Measurements from ENCODE around the gene ESPN. TPM values are rescaled to one million over a fixed set of nuclear protein-coding genes. Genes with fewer than 3 reads are reported as not detected.

The ESPN gene
- total and polyA plus RNA-seq, 2 of the 8 experiments (the other 6 are each of a cell fraction or from before 2014, with no cell fraction given), result 5.2 to 16.3 TPM

- no peak overlapping the region for H2BK120ac ChIP-seq (replicated peaks; ENCODE audit: low read depth, low read length)
- no peak overlapping the region for H3K4me3 ChIP-seq (ENCODE audit: extremely low read depth in 1 of 4, insufficient read depth in 2 of 4, low read depth in 3 of 4, low read length in 4 of 4)
- no peak overlapping the region for H3K4me2 ChIP-seq (ENCODE audit: insufficient read depth in 1 of 2, low read depth in 2 of 2, low read length in 2 of 2)
- H3K27ac ChIP-seq (ENCODE audit: low read depth, low read length), result no peak overlapping the region
- no peak overlapping the region for H2BK20ac ChIP-seq (ENCODE audit: low read length)
- ChIA-PET POLR2A (ENCODE audit: partially characterized antibody) (interaction anchor here (12.2 kb wide), 1 partner anchor 26 kb away, joined by 123 read pairs; the partner anchor contains the start of gene TNFRSF25), CTCF (ENCODE audit: partially characterized antibody) (interaction anchor here (0.7 to 18.8 kb wide), 12 partner anchors 11 to 96 kb away, joined by 3 to 321 read pairs (median 4); partner anchors contain the start of genes HES2 and PLEKHG5)
- H3K23ac ChIP-seq (ENCODE audit: insufficient read length), result no peak overlapping the region
- H3K27me3 ChIP-seq (replicated peaks in 1 of 4; ENCODE audit: control insufficient read depth in 3 of 4, extremely low read depth in 1 of 4, insufficient read depth in 3 of 4, low read length in 3 of 4), result peaks cover 0 to 16% (median 11%) of the 10 kb centered on the region in 4 experiments; a peak in 5 of 7 replicates
- no peak overlapping the region for H2AFZ ChIP-seq (ENCODE audit: low read length)
- H2BK12ac ChIP-seq (ENCODE audit: low read depth, low read length), result peak overlapping the region; percentile 39; the same call in 1 of the 2 replicates
- TF ChIP-seq ATF3 (IDR thresholded peaks at IDR 0.05; ENCODE audit: insufficient read depth, low read depth, low read length) (no peak), RAD21 (IDR thresholded peaks at IDR 0.05 in 1 of 2, conservative IDR thresholded peaks at IDR 0.05 in 1 of 2; ENCODE audit: low read depth in 2 of 2, low read length in 2 of 2) (peak; percentile 34 to 41), GTF2F1 (IDR thresholded peaks at IDR 0.05; ENCODE audit: borderline replicate concordance, low read depth, low read length) (no peak), E2F6 (IDR thresholded peaks at IDR 0.05) (no peak), KDM5A (IDR thresholded peaks at IDR 0.05; ENCODE audit: low read length) (no peak), CTCF (IDR thresholded peaks at IDR 0.05; ENCODE audit: control extremely low read depth in 1 of 3, insufficient read depth in 1 of 3, low read depth in 1 of 3, low read length in 3 of 3) (peak; percentile 66 to 77 (median 67)), BACH1 (IDR thresholded peaks at IDR 0.05; ENCODE audit: low read length) (peak; percentile 35; the same call in 1 of the 2 replicates)
- no peaks in the 10 kb centered on the region for H3K79me1 ChIP-seq (ENCODE audit: low read depth, low read length)
- H4K5ac ChIP-seq (ENCODE audit: insufficient read length, low read depth, low read length), result no peak overlapping the region
- H3K9ac ChIP-seq (replicated peaks in 1 of 4; ENCODE audit: extremely low read depth in 1 of 4, low read depth in 3 of 4, low read length in 3 of 4), result no peak overlapping the region
- no peak overlapping the region for H3K18ac ChIP-seq (ENCODE audit: extremely low read depth, low read length)
- DNase-seq (ENCODE audit: low read depth in 1 of 2, low spot score in 2 of 2) (no peak), FAIRE-seq (peak; percentile 92)
- peaks cover 13% of the 10 kb centered on the region; the same call in 1 of the 2 replicates for H3K23me2 ChIP-seq (ENCODE audit: low read depth, low read length)
- H3K79me2 ChIP-seq (ENCODE audit: control insufficient read depth in 1 of 2, insufficient read depth in 2 of 2, low read length in 2 of 2), result no peaks in the 10 kb centered on the region
- no peaks in the 10 kb centered on the region for H3K9me3 ChIP-seq (ENCODE audit: insufficient read depth in 2 of 2, low read depth in 1 of 2, low read length in 1 of 2)
- no peak overlapping the region for H3K4ac ChIP-seq (replicated peaks; ENCODE audit: insufficient read length, low read depth, low read length)
- H3K14ac ChIP-seq (ENCODE audit: insufficient read length), result no peak overlapping the region
- H2BK5ac ChIP-seq (ENCODE audit: low read depth, low read length), result no peak overlapping the region
- 0 out of 2 replicates have a peak overlapping the region, but pooled peaks have one; percentile 68 for H2AK5ac ChIP-seq (ENCODE audit: low read depth, low read length)
- H4K91ac ChIP-seq (replicated peaks; ENCODE audit: insufficient read length, low read length), result no peak overlapping the region
- H3K36me3 ChIP-seq (ENCODE audit: control insufficient read depth in 2 of 4, insufficient read depth in 4 of 4, low read length in 3 of 4), result no peaks in the 10 kb centered on the region
- no peak overlapping the region for H2BK15ac ChIP-seq (ENCODE audit: low read length)
- peaks cover 3 to 29% (median 18%) of the 10 kb centered on the region in 4 experiments for H3K4me1 ChIP-seq (replicated peaks in 1 of 4; ENCODE audit: control insufficient read depth in 3 of 4, insufficient read depth in 4 of 4, low read length in 3 of 4)
- no peak overlapping the region for H4K8ac ChIP-seq (ENCODE audit: extremely low read depth, insufficient read depth, low read length)
- 78% methylated on average over 15 of the region's 19 CpGs; no CpG with 5 or more reads in 1 of the 2 experiments for WGBS, 2 experiments (ENCODE audit: extremely low coverage in 1 of 2, insufficient coverage in 1 of 2, insufficient read length in 1 of 2, insufficient replicate concordance in 2 of 2, low coverage in 1 of 2, low lambda C conversion rate in 2 of 2, missing lambda C conversion rate in 1 of 2)
- peaks cover 0 to 4% of the 10 kb centered on the region in 2 experiments for H4K20me1 ChIP-seq (replicated peaks in 1 of 2; ENCODE audit: control insufficient read depth in 1 of 2, insufficient read depth in 2 of 2, low read length in 2 of 2)
- no peak overlapping the region for H3K56ac ChIP-seq (replicated peaks; ENCODE audit: insufficient read length, low read depth, low read length)
Observed at GRCh38 chr1:6445062-6445763, 20.6 kb downstream of the ESPN start.

Data from H1 (cell line).